Endothelial cell (in vitro differentiated cells): Measurements from ENCODE around the gene FARP1. TPM values are rescaled to one million over a fixed set of nuclear protein-coding genes. Genes with fewer than 3 reads are reported as not detected.
A peak's percentile ranks its signal among the peaks of the same experiment; 100 is the strongest.

Experiments used
- DNase-seq: peaks from one replicate; pipeline ENCODE4 v3.0.0; 2021; ENCODE audit warnings: low spot score
- H3K27ac Mint-ChIP-seq: one replicate; pipeline ENCODE4 v1.8.0; 2021; ENCODE audit warnings: mixed read lengths, inconsistent platforms; ENCODE audit not compliant: unreplicated experiment
- H3K27me3 Mint-ChIP-seq: one replicate; pipeline ENCODE4 v1.8.0; 2021; ENCODE audit warnings: mild to moderate bottlenecking, moderate library complexity, mixed read lengths, inconsistent platforms; ENCODE audit not compliant: unreplicated experiment
- H3K36me3 Mint-ChIP-seq: one replicate; pipeline ENCODE4 v1.8.0; 2021; ENCODE audit warnings: mild to moderate bottlenecking, low read depth, mixed read lengths, inconsistent platforms; ENCODE audit not compliant: unreplicated experiment
- H3K4me1 Mint-ChIP-seq: one replicate; pipeline ENCODE4 v1.8.0; 2021; ENCODE audit warnings: mild to moderate bottlenecking, mixed read lengths, inconsistent platforms; ENCODE audit not compliant: unreplicated experiment
- H3K4me3 Mint-ChIP-seq: one replicate; pipeline ENCODE4 v1.8.0; 2021; ENCODE audit warnings: mild to moderate bottlenecking, mixed read lengths, inconsistent platforms; ENCODE audit not compliant: unreplicated experiment
- H3K9me3 Mint-ChIP-seq: one replicate; pipeline ENCODE4 v1.8.0; 2021; ENCODE audit warnings: mixed read lengths, inconsistent platforms; ENCODE audit not compliant: unreplicated experiment
- total RNA-seq: library from RNA; stranded (reverse); fragmentation: NEBNext Ultra II Directional; extraction: Animal tissue kit (Norgen Biotek cat#: 25700); gene quantifications from one replicate; pipeline ENCODE4 v1.2.1, GENCODE V29; 2021; ENCODE audit not compliant: unreplicated experiment
- TF ChIP-seq, protein P1 (sequence below): fragments of 200-600 bp; sonication (generic); IDR thresholded peaks from one replicate; pipeline ENCODE4 v1.5.0; 2021; ENCODE audit warnings: antibody characterized with exemption; ENCODE audit not compliant: unreplicated experiment

Gene FARP1
- total RNA-seq, 1 donor from 2014 or later = 167 TPM

DNA sequence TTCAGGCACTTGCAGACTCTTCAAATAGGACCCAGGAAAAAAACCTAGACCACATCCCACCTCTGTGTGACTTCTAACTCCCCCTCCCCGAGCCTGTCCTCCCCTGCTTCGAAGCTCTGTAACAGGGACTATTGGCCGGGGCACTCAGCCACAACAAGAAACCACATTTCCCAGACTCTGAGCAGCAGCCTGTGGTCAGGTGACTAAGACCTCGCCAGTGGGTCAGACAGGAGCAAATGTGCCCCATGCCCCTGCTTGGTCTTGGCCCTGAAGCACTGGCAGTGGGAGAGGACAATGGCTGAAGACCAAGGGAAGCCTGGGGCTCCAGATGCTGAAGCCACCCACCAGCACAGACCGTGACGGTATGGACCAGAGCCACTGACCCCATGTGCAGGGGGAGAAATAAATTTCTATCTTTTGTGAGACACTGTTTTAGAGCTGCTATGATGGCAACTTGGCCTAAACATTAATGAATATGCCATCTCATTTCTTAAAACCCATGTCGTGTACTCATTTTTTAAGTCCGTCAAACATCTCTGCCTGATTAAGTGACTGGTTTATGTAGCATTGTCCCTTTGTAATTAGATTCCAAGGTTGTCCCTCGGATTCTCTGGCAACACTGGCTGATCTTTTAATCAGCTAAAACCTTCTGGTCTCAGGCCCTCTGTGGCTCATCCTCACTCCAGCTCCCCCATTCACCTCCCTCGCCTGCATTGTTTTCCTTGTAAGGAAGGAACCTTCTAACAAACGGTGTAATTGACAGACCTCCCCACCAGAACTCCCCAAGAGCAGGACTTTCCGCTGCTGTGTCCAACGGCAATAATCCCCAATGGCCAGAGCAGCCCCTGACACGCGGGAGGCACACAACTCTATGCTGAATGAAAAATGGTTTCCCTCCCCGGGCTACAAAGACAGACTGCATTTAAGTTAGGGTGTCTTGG lies 335.6 kb downstream of the FARP1 start:
- Mint-ChIP-seq H3K36me3 (peaks cover 23% of the 10 kb centered on the region), H3K4me3 (peak overlapping the region; percentile 62), H3K27me3 (peaks cover 11% of the 10 kb centered on the region), H3K9me3 (no peaks in the 10 kb centered on the region), H3K4me1 (peaks cover 42% of the 10 kb centered on the region), H3K27ac (peak overlapping the region; percentile 92)
- DNase-seq = peak; percentile 50
- TF ChIP-seq, protein P1, sequence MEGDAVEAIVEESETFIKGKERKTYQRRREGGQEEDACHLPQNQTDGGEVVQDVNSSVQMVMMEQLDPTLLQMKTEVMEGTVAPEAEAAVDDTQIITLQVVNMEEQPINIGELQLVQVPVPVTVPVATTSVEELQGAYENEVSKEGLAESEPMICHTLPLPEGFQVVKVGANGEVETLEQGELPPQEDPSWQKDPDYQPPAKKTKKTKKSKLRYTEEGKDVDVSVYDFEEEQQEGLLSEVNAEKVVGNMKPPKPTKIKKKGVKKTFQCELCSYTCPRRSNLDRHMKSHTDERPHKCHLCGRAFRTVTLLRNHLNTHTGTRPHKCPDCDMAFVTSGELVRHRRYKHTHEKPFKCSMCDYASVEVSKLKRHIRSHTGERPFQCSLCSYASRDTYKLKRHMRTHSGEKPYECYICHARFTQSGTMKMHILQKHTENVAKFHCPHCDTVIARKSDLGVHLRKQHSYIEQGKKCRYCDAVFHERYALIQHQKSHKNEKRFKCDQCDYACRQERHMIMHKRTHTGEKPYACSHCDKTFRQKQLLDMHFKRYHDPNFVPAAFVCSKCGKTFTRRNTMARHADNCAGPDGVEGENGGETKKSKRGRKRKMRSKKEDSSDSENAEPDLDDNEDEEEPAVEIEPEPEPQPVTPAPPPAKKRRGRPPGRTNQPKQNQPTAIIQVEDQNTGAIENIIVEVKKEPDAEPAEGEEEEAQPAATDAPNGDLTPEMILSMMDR = no peak

DNA sequence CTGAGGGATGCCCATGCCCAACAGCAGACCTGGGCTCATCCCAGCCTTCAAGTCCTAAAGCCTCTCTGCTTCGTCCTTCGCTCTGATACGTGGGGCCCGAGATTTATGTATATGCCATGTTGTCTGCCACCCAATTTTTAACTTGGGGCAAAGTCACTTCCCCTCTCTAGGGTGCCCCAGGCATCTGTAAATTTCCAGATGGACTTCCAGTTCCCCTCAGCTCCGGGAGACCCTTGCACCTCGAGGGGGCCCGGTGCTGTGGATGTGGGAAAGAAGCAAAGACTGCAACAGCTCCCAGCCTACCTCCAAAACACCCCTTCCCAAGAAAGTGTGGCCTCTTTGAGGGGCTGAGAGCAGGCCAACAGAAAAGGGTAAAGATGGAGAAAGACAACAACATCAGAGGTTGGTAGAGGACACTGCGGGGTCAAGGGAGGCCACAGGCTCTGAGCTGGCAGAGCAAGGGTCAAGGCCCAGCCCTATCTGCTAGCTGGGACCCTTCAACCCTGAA lies 336.7 kb downstream of the FARP1 start:
- Mint-ChIP-seq H3K27ac (peak overlapping the region; percentile 74), H3K4me3 (no peak overlapping the region)
- DNase-seq = no peak

DNA sequence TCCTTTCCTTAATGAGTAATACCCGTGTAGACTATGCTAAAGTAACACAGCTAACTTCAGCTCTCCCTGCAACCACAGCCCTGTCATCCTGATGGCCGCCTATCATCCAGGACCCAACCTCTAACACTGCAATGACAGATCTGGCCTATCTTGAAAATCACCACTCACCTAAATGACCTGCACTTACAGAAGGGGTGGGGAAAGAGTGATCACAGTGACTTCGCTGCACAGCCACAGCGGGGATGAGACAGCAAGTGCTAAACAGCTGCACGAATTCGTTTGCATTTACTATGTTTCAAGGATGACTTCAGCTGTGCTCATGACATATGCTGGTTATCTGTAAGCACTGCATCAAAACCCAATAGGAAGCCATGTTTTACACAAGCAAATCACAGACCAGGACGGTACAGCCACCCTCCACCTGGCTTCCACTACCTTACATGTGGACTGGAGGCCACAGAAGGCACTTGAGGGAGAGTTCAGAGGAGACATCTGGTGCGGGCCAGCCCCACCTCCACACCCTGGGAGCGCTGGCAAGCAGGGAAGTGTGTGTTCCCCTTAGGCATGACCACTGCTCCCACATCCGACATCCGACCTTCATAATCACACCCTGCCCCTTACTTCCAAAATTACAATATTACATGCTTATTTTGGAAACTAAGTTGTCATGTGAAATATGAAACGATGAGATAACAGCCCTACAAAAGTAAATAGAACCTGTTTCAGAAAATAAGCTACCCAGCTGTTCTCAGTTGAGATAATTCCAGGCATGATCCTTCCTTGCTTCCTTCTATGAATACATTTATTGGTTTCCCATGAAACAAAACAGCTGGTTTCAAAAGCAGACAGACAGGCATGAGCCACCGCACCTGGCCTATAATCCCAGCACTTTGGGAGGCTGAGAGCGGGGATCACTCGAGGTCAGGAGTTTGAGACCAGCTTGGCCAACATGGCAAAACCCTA lies 338.3 kb downstream of the FARP1 start:
- no peak overlapping the region for H3K4me3 Mint-ChIP-seq
- TF ChIP-seq, protein P1 = no peak
- H3K27me3 Mint-ChIP-seq = peaks cover 12% of the 10 kb centered on the region
- H3K4me1 Mint-ChIP-seq = peaks cover 63% of the 10 kb centered on the region
- H3K27ac Mint-ChIP-seq = peak overlapping the region; percentile 15
- H3K36me3 Mint-ChIP-seq = peaks cover 10% of the 10 kb centered on the region
- no peaks in the 10 kb centered on the region for H3K9me3 Mint-ChIP-seq
- no peak for DNase-seq

More for the DNA sequence above, 336.7 kb downstream of the FARP1 start:
- H3K9me3 Mint-ChIP-seq = no peaks in the 10 kb centered on the region
- TF ChIP-seq, protein P1 = no peak
- peaks cover 53% of the 10 kb centered on the region for H3K4me1 Mint-ChIP-seq
- peaks cover 18% of the 10 kb centered on the region for H3K36me3 Mint-ChIP-seq
- peaks cover 15% of the 10 kb centered on the region for H3K27me3 Mint-ChIP-seq

DNA sequence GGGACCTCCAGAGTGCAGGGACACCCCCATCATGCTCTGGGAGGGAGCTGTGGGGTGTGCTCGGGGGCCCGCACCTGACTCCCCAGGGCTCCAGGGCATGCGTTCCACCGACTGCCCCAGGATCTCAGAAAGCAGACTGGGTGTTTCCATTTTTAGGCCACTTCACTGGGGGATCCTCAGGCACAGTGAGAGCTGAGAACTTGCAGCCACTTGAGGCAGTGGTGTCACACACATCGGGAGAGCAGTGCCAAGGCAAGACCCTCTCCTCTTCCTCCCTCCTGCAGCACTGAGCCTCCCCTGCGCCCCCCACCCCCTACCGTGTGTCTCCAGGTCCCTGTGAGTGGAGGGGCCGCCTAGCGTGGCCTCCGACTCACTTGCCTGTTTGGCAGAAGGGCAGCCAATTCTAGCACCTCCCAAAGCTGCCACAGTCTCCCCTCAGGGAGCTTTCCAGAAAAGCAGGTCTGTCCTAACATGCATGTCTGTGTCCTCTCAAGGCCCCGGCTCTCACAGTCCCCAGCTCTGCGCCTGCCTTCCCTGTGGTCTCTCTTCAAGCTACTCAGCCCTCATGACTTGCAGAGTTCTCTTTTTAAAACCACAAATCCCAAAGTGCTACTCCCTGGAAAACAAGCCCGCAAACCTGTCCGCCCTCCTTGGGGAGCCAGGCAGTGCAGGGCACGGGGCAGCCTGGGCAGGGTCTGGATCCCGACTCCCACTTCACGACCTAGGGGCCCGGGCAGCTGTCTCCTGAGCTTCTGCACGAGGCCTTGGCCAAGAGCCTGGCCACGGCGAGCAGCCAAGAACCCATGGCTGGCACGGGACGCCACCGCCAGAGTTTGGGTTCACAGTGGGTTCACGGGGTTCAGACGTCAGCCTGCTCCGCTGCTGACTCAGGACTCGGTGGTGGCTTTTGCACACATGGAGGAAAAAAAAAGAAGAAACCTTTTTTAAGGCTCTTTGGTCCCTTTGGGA lies 339.9 kb downstream of the FARP1 start:
- no peak for DNase-seq
- no peak overlapping the region for H3K4me3 Mint-ChIP-seq
- TF ChIP-seq, protein P1 = no peak
- H3K27me3 Mint-ChIP-seq = peaks cover 9% of the 10 kb centered on the region
- H3K9me3 Mint-ChIP-seq = no peaks in the 10 kb centered on the region
- H3K4me1 Mint-ChIP-seq = peaks cover 59% of the 10 kb centered on the region
- peaks cover 11% of the 10 kb centered on the region for H3K36me3 Mint-ChIP-seq
- H3K27ac Mint-ChIP-seq = no peak overlapping the region
